Measurements from ENCODE around the gene BCCIP. TPM values are rescaled to one million over a fixed set of nuclear protein-coding genes. Genes with fewer than 3 reads are reported as not detected.

The BCCIP gene
- total RNA-seq, 1 donor from 2014 or later, result 68.1 TPM

- Histone ChIP-seq H3K27ac (ENCODE audit: low read depth, low read length) (no peak overlapping the region), H3K4me1 (ENCODE audit: insufficient read depth, low read length) (peaks cover 11% of the 10 kb centered on the region), H3K79me2 (ENCODE audit: insufficient read depth, low read length) (peaks cover 50% of the 10 kb centered on the region), H4K20me1 (ENCODE audit: insufficient read depth, low read length) (peaks cover 37% of the 10 kb centered on the region), H3K9ac (ENCODE audit: low read length) (no peak overlapping the region), H3K27me3 (ENCODE audit: insufficient read depth, low read length) (no peaks in the 10 kb centered on the region), H3K36me3 (ENCODE audit: insufficient read depth, low read length) (peaks cover 47% of the 10 kb centered on the region), H3K4me3 (ENCODE audit: insufficient read depth, low read depth, low read length) (no peak overlapping the region), H2AFZ (ENCODE audit: low read depth, low read length) (no peak overlapping the region), H3K9me3 (ENCODE audit: insufficient read depth, low read depth, low read length) (no peaks in the 10 kb centered on the region), H3K4me2 (ENCODE audit: low read length) (no peak overlapping the region)
- H3K27me3 Mint-ChIP-seq (ENCODE audit: low read depth, unreplicated experiment), result no peaks in the 10 kb centered on the region
- H3K36me3 Mint-ChIP-seq (ENCODE audit: low read depth, unreplicated experiment), result peaks cover 17% of the 10 kb centered on the region
- no peak overlapping the region for H3K4me3 Mint-ChIP-seq (ENCODE audit: unreplicated experiment)
- H3K9me3 Mint-ChIP-seq (ENCODE audit: unreplicated experiment), result no peaks in the 10 kb centered on the region
- no peak for TF ChIP-seq EZH2 (IDR thresholded peaks at IDR 0.05; ENCODE audit: insufficient read depth, low read length)
- no peak for TF ChIP-seq CTCF (IDR thresholded peaks at IDR 0.05; ENCODE audit: insufficient read depth, low read depth, low read length)
- peaks cover 3% of the 10 kb centered on the region for H3K4me1 Mint-ChIP-seq (ENCODE audit: low read depth, unreplicated experiment)
- no peak for DNase-seq (ENCODE audit: low read depth)
- H3K27ac Mint-ChIP-seq (ENCODE audit: unreplicated experiment), result no peak overlapping the region
- no peak for FAIRE-seq
Measured at GRCh38 chr10:125828311-125828710, 5.0 kb downstream of the BCCIP start.

GRCh38 chr10:125836746-125837145, 13.4 kb downstream of the BCCIP start:
- H3K27me3 Mint-ChIP-seq (ENCODE audit: low read depth, unreplicated experiment), result no peaks in the 10 kb centered on the region
- Histone ChIP-seq H3K79me2 (ENCODE audit: insufficient read depth, low read length) (no peaks in the 10 kb centered on the region), H3K4me1 (ENCODE audit: insufficient read depth, low read length) (peaks cover 4% of the 10 kb centered on the region), H3K9ac (ENCODE audit: low read length) (no peak overlapping the region), H3K4me3 (ENCODE audit: insufficient read depth, low read depth, low read length) (no peak overlapping the region), H4K20me1 (ENCODE audit: insufficient read depth, low read length) (peaks cover 21% of the 10 kb centered on the region), H3K27me3 (ENCODE audit: insufficient read depth, low read length) (no peaks in the 10 kb centered on the region), H3K36me3 (ENCODE audit: insufficient read depth, low read length) (peaks cover 43% of the 10 kb centered on the region), H3K4me2 (ENCODE audit: low read length) (no peak overlapping the region), H2AFZ (ENCODE audit: low read depth, low read length) (no peak overlapping the region), H3K9me3 (ENCODE audit: insufficient read depth, low read depth, low read length) (no peaks in the 10 kb centered on the region), H3K27ac (ENCODE audit: low read depth, low read length) (no peak overlapping the region)
- TF ChIP-seq EZH2 (IDR thresholded peaks at IDR 0.05; ENCODE audit: insufficient read depth, low read length) (no peak), CTCF (IDR thresholded peaks at IDR 0.05; ENCODE audit: insufficient read depth, low read depth, low read length) (no peak)
- H3K9me3 Mint-ChIP-seq (ENCODE audit: unreplicated experiment), result no peaks in the 10 kb centered on the region
- H3K27ac Mint-ChIP-seq (ENCODE audit: unreplicated experiment), result peak overlapping the region; percentile 1
- peaks cover 14% of the 10 kb centered on the region for H3K36me3 Mint-ChIP-seq (ENCODE audit: low read depth, unreplicated experiment)
- peaks cover 5% of the 10 kb centered on the region for H3K4me1 Mint-ChIP-seq (ENCODE audit: low read depth, unreplicated experiment)
- DNase-seq (ENCODE audit: low read depth) (no peak), FAIRE-seq (no peak)
- H3K4me3 Mint-ChIP-seq (ENCODE audit: unreplicated experiment), result no peak overlapping the region

DNA sequence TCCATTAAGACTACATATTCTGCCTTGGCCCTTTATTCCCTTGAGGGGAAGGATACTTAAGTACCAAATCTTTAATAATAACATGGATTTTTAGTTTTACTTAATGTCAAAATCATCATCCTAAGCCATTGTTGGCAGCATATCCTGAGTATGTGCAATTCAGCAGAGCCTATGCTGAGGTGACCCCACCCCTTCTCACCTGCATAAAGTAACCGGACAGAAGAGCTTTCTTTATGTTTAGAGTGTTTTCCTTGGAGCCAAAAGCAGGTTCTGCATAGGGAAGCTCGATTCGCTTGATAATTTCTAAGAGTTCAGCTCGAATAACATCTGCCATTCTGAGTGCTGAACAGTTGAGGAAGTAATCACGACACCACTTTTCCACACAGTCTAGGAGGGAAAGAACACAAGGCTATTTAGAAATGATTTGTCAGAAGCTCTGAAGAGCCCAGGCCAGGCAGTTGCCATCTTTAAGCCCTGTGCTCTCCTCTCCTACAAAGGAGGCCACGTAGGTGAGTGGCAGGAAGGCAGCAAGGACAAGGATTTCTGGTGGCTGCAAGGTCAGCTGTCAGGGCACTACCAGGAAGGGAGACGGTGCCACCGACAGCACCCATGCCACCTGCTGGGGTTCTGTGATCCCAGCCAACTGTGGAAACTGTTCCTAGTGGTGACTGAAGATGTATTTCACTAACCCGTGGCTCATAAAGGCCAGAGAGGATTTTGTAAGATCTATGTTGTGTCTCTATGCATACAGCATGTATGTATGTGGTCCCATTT, 15.6 kb downstream of the BCCIP start:
- H3K9me3 Mint-ChIP-seq (ENCODE audit: unreplicated experiment), result no peaks in the 10 kb centered on the region
- H3K9ac ChIP-seq (ENCODE audit: low read length), result no peak overlapping the region
- TF ChIP-seq CTCF (IDR thresholded peaks at IDR 0.05; ENCODE audit: insufficient read depth, low read depth, low read length) (no peak), EZH2 (IDR thresholded peaks at IDR 0.05; ENCODE audit: insufficient read depth, low read length) (no peak)
- H2AFZ ChIP-seq (ENCODE audit: low read depth, low read length), result no peak overlapping the region
- H3K4me3 Mint-ChIP-seq (ENCODE audit: unreplicated experiment), result no peak overlapping the region
- H3K4me1 ChIP-seq (ENCODE audit: insufficient read depth, low read length), result peaks cover 4% of the 10 kb centered on the region
- H3K9me3 ChIP-seq (ENCODE audit: insufficient read depth, low read depth, low read length), result no peaks in the 10 kb centered on the region
- H4K20me1 ChIP-seq (ENCODE audit: insufficient read depth, low read length), result peaks cover 18% of the 10 kb centered on the region
- no peak overlapping the region for H3K27ac ChIP-seq (ENCODE audit: low read depth, low read length)
- H3K27me3 ChIP-seq (ENCODE audit: insufficient read depth, low read length), result no peaks in the 10 kb centered on the region
- no peak overlapping the region for H3K4me3 ChIP-seq (ENCODE audit: insufficient read depth, low read depth, low read length)
- no peaks in the 10 kb centered on the region for H3K79me2 ChIP-seq (ENCODE audit: insufficient read depth, low read length)
- FAIRE-seq (no peak), DNase-seq (ENCODE audit: low read depth) (no peak)
- H3K4me1 Mint-ChIP-seq (ENCODE audit: low read depth, unreplicated experiment), result peaks cover 8% of the 10 kb centered on the region
- peaks cover 32% of the 10 kb centered on the region for H3K36me3 ChIP-seq (ENCODE audit: insufficient read depth, low read length)
- H3K27ac Mint-ChIP-seq (ENCODE audit: unreplicated experiment), result no peak overlapping the region
- H3K27me3 Mint-ChIP-seq (ENCODE audit: low read depth, unreplicated experiment), result no peaks in the 10 kb centered on the region
- no peak overlapping the region for H3K4me2 ChIP-seq (ENCODE audit: low read length)
- peaks cover 15% of the 10 kb centered on the region for H3K36me3 Mint-ChIP-seq (ENCODE audit: low read depth, unreplicated experiment)

All from astrocyte (in vitro differentiated cells and primary cell).